ENCODE measurements around the gene CENPO.
"Not testable (repeated sequence)": the region's sequence is repeated elsewhere in the genome, so short reads cannot be mapped to it uniquely, and the experiment has no call there.

CENPO gene

DNA sequence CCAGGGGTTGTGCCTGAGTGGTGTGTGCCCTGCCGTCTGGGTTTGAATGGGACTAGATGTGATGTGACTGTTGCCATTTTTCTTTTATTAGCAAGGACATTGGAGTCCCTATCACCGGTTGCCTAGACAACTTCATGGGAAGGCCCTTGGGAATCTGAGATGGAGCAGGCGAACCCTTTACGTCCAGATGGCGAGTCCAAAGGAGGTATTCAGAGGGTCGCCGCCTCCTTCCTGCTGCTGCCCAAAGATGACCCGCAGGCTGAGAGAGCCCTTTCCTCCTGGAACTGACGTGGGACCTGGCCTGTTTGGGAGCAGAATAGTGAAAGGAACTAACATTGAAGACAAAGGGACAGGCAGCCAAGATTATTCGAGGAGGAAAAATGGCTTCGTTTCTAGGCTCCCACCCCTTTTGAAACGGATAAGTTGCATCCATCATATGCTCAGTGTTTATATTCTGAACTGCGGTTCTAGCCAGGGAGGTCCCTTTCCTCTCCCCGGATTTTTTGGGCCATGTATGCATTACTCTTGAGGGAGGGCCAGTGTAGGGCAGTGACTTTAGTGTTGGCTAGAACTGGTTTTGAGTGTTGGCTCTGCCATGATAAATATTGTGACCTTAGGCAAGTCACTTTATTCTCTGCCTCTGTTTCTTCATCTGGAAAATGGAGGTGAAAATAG lies 673 bp downstream of the CENPO start:
- TF ChIP-seq, protein P1, sequence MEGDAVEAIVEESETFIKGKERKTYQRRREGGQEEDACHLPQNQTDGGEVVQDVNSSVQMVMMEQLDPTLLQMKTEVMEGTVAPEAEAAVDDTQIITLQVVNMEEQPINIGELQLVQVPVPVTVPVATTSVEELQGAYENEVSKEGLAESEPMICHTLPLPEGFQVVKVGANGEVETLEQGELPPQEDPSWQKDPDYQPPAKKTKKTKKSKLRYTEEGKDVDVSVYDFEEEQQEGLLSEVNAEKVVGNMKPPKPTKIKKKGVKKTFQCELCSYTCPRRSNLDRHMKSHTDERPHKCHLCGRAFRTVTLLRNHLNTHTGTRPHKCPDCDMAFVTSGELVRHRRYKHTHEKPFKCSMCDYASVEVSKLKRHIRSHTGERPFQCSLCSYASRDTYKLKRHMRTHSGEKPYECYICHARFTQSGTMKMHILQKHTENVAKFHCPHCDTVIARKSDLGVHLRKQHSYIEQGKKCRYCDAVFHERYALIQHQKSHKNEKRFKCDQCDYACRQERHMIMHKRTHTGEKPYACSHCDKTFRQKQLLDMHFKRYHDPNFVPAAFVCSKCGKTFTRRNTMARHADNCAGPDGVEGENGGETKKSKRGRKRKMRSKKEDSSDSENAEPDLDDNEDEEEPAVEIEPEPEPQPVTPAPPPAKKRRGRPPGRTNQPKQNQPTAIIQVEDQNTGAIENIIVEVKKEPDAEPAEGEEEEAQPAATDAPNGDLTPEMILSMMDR (IDR thresholded peaks at IDR 0.05; ENCODE audit: extremely low read depth, insufficient read depth, missing control alignments), result no peak
- peak; percentile 28 for DNase-seq (ENCODE audit: low spot score)

DNA sequence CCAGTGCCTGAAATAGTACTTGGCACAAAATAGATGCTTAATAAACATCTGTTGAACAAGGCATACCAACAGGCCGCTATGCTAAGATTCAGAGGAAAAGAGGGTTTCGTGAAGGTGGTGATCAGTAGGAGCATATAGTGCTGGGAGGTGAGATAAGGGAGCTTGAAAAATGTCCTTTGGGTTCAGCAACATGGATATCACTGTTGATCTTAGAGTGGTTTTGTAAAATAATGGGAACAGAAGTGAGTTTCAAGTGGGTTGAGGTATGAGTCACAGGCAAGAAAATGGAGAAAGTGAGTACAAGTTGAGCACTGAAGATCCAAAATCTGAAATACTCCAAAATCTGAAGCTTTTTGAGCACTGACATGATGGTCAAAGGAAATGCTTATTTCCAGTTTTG lies 4.4 kb downstream of the CENPO start:
- no peak for DNase-seq (ENCODE audit: low spot score)
- in situ Hi-C loops (cut with MboI; ENCODE audit: low pct_unique_long_range_greater_than_20kb, low sequenced_read_pairs, unreplicated experiment), result loop anchor here (25.0 kb wide), 1 partner anchor 185 kb away; no protein-coding TSS in a partner anchor
- TF ChIP-seq, protein P1 (IDR thresholded peaks at IDR 0.05; ENCODE audit: extremely low read depth, insufficient read depth, missing control alignments), result no peak

More for the DNA sequence above, 673 bp downstream of the CENPO start:
- in situ Hi-C loops (cut with MboI; ENCODE audit: low pct_unique_long_range_greater_than_20kb, low sequenced_read_pairs, unreplicated experiment), result loop anchor here (25.0 kb wide), 1 partner anchor 182 kb away; no protein-coding TSS in a partner anchor

DNA sequence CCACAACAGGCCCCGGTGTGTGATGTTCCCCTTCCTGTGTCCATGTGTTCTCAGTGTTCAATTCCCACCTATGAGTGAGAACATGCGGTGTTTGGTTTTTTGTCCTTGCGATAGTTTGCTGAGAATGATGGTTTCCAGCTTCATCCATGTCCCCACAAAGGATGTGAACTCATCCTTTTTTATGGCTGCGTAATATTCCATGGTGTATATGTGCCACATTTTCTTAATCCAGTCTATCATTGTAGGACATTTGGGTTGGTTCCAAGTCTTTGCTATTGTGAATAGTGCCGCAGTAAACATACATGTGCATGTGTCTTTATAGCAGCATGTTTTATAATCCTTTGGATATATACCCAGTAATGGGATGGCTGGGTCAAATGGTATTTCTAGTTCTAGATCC lies 7.3 kb downstream of the CENPO start:
- in situ Hi-C loops (cut with MboI; ENCODE audit: low pct_unique_long_range_greater_than_20kb, low sequenced_read_pairs, unreplicated experiment); DNase-seq (ENCODE audit: low spot score): not testable (repeated sequence)

DNA sequence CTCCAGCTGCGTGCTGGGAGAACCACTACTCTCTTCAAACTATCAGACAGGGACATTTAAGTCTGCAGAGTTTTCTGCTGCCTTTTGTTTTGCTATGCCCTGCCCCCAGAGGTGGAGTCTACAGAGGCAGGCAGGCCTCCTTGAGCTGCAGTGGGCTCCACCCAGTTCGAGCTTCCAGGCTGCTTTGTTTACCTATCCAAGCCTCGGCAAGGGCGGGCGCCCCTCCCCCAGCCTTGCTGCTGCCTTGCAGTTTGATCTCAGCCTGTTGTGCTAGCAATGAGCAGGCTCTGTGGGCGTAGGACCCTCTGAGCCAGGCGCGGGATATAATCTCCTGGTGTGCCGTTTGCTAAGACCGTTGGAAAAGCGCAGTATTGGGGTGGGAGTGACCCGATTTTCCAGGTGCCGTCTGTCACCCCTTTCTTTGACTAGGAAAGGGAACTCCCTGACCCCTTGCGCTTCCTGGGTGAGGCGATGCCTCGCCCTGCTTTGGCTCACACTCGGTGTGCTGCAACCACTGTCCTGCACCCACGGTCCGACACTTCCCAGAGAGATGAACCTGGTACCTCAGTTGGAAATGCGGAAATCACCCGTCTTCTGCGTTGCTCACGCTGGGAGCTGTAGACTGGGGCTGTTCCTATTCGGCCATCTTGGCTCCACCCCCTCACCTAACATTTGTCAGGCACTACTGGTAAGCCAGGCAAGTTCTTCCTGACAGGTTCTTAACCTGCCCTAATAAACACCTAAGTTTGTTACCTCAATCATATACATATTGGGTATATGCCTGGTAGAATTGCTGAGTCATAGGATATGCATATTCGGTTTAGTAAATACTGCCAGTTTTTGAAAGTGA lies 12.8 kb downstream of the CENPO start:
- DNase-seq (ENCODE audit: low spot score); in situ Hi-C loops (cut with MboI; ENCODE audit: low pct_unique_long_range_greater_than_20kb, low sequenced_read_pairs, unreplicated experiment): not testable (repeated sequence)

DNA sequence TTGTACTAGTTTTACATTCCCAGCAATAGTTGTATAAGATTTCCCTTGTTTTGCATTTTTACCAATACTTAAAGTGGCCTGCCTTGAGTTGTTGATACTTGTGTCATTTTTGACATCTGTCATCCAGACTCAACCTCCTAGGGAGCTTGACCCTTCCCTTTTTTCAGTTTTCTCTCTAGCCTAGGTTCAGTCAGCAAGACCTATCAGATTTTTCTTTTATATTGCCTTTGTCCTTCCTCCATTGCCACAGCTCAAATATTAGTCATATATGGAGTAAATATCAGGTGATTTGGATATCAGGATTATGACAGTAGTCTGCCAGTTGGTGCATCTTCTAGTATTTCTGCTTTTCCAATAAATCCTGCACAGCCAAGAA lies 13.4 kb downstream of the CENPO start:
- no peak for DNase-seq (ENCODE audit: low spot score)
- TF ChIP-seq, protein P1 (IDR thresholded peaks at IDR 0.05; ENCODE audit: extremely low read depth, insufficient read depth, missing control alignments), result no peak
- in situ Hi-C loops (cut with MboI; ENCODE audit: low pct_unique_long_range_greater_than_20kb, low sequenced_read_pairs, unreplicated experiment), result no loop called here

DNA sequence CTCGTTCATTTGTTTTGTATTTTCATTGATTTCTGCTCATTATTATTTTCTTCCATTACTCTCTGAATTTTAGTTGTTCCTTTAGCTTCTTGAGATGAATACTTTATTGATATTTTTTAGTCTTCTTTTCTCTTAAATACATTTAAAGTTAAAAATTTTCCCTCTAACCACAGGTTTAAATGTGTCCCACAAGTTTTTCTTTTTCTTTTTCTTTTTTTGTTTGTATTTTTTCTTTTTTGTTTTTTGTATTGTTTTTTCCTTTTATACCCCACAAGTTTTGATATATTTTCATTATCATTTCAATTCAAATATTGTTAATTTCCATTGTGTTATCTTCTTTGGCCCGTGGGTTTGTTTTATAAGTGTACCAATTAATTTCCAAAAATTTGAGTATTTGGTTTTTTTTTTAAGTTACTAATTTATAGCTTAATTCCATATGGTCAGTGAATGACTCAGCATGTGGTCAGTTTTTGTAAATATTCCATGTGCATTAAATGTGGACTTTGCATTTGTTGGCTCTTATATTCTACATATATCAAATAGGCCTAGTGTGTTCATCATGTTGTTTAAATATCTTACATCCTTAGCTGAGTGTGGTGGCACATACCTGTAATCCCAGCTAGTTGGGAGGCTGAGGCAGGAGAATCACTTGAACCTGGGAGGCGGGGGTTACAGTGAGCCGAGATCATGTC lies 16.2 kb downstream of the CENPO start:
- DNase-seq (ENCODE audit: low spot score), result no peak
- TF ChIP-seq, protein P1 (IDR thresholded peaks at IDR 0.05; ENCODE audit: extremely low read depth, insufficient read depth, missing control alignments), result no peak
- in situ Hi-C loops (cut with MboI; ENCODE audit: low pct_unique_long_range_greater_than_20kb, low sequenced_read_pairs, unreplicated experiment), result no loop called here

DNA sequence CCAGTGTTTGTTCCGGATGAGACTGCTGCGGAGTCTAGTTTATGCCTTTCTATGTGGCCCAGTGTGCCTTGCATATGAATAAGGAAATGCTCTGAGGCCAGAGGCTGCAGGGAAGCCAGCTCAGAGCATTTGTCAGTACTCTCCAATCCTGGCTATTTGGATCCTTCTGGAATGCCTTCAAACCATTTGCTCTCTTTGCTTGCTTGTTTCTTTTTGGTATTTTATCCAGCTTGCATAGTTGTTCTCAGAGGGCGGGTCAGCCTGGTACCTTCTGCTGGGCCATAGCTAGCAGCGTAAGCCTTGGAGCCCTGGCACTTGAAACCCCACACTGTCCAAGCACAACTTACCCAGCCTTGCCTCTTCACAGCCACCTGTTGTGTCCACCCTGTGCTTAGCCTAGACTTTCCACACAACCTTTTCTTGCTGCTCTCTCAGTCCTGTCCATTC lies 20.5 kb downstream of the CENPO start:
- DNase-seq (ENCODE audit: low spot score), result no peak
- TF ChIP-seq, protein P1 (IDR thresholded peaks at IDR 0.05; ENCODE audit: extremely low read depth, insufficient read depth, missing control alignments), result no peak
- in situ Hi-C loops (cut with MboI; ENCODE audit: low pct_unique_long_range_greater_than_20kb, low sequenced_read_pairs, unreplicated experiment), result no loop called here
